ENCODE results near the gene METAP1D. TPM values are rescaled to one million over a fixed set of nuclear protein-coding genes. Genes with fewer than 3 reads are reported as not detected.

Gene METAP1D
- polyA plus RNA-seq, 1 of the 3 experiments (the other 2 are of a cell fraction) = 10.3 TPM

- H3F3A ChIP-seq (replicated peaks; ENCODE audit: insufficient read depth) = no peaks in the 10 kb centered on the region
- H3K4me2 ChIP-seq = no peak overlapping the region
- no peaks in the 10 kb centered on the region for H3K36me3 ChIP-seq (replicated peaks in 1 of 2; ENCODE audit: control insufficient read depth in 1 of 2, insufficient read depth in 2 of 2, low read length in 1 of 2)
- H4K20me1 ChIP-seq (ENCODE audit: insufficient read depth) = no peaks in the 10 kb centered on the region
- H3K4me3 ChIP-seq (ENCODE audit: low read depth in 2 of 2, low read length in 1 of 2) = no peak overlapping the region
- H3K9me3 ChIP-seq = no peaks in the 10 kb centered on the region
- TF ChIP-seq RCOR1 (IDR thresholded peaks at IDR 0.05; ENCODE audit: low read length) (no peak), RXRA (IDR thresholded peaks at IDR 0.05; ENCODE audit: borderline replicate concordance, low read depth) (no peak), FOXJ3 (CRISPR knock-in tag; IDR thresholded peaks at IDR 0.05) (no peak), FOSL2 (IDR thresholded peaks at IDR 0.05; ENCODE audit: borderline replicate concordance, low read depth) (no peak), NRF1 (IDR thresholded peaks at IDR 0.05; ENCODE audit: low read depth, low read length) (no peak), RAD21 (IDR thresholded peaks at IDR 0.05; ENCODE audit: low read length) (no peak), SMC3 (IDR thresholded peaks at IDR 0.05; ENCODE audit: low read depth, low read length) (no peak), IRF3 (IDR thresholded peaks at IDR 0.05; ENCODE audit: low read depth, low read length) (no peak), GATA2 (CRISPR knock-in tag; IDR thresholded peaks at IDR 0.05) (no peak), POLR2AphosphoS5 (IDR thresholded peaks at IDR 0.05; ENCODE audit: low read depth, low read length) (no peak), MXI1 (IDR thresholded peaks at IDR 0.05; ENCODE audit: low read depth, low read length) (no peak), PBX3 (IDR thresholded peaks at IDR 0.05) (no peak), YY1 (IDR thresholded peaks at IDR 0.05; ENCODE audit: low read depth) (no peak), TAF1 (IDR thresholded peaks at IDR 0.05; ENCODE audit: borderline replicate concordance, low read depth, low read length) (no peak), RFX5 (IDR thresholded peaks at IDR 0.05; ENCODE audit: low read length) (no peak), ZBTB33 (IDR thresholded peaks at IDR 0.05; ENCODE audit: borderline replicate concordance, low read depth) (no peak)
- H3K4me1 ChIP-seq (ENCODE audit: control insufficient read depth in 1 of 2, insufficient read depth in 2 of 2, low read depth in 1 of 2, low read length in 1 of 2) = peaks cover 3 to 18% of the 10 kb centered on the region in 2 experiments; a peak in 3 of 4 replicates
- ChIA-PET POLR2A (no interaction called here), CTCF (interaction anchor here (1.0 to 1.6 kb wide), 3 partner anchors 9 to 30 kb away, joined by 3 read pairs; no protein-coding TSS in a partner anchor)
- H3K27me3 ChIP-seq (ENCODE audit: insufficient read depth) = no peaks in the 10 kb centered on the region
- WGBS (ENCODE audit: low lambda C conversion rate) = 90% methylated on average over 8 of the region's 8 CpGs
- H3K9ac ChIP-seq = no peak overlapping the region
- no peak overlapping the region for H3K27ac ChIP-seq (ENCODE audit: low read depth in 2 of 2, low read length in 1 of 2)
- no peaks in the 10 kb centered on the region for H3K9me2 ChIP-seq
- no peak for DNase-seq
- H3K79me2 ChIP-seq (ENCODE audit: insufficient read depth) = no peaks in the 10 kb centered on the region
- H2AFZ ChIP-seq (ENCODE audit: low read depth) = no peak overlapping the region
These were observed 48.1 kb downstream of the METAP1D start for GRCh38 chr2:172047566-172048507.

Measured in SK-N-SH (cell line).